BLaER1 treated with 17β-estradiol and CSF1 and Interleukin-3, amounts not matched to agents 10 nM and 100 nM (cell line): ENCODE data around the gene IRX2.

Experiments
- H3K27ac ChIP-seq, 11 experiments: shearing (Covaris generic); formaldehyde crosslinking; 2 replicates each; pipeline ENCODE4 v1.8.1; 2022
- H3K27me3 ChIP-seq, 11 experiments: shearing (Covaris generic); formaldehyde crosslinking; 2 replicates each; pipeline ENCODE4 v1.8.1; 2022
- H3K36me3 ChIP-seq, 11 experiments: shearing (Covaris generic); formaldehyde crosslinking; 2 replicates each; pipeline ENCODE4 v1.8.1; 2022
- H3K4me1 ChIP-seq, 10 experiments: shearing (Covaris generic); formaldehyde crosslinking; 2 replicates each; pipeline ENCODE4 v1.8.1; 2022
- H3K4me2 ChIP-seq, 11 experiments: shearing (Covaris generic); formaldehyde crosslinking; 2 replicates each; pipeline ENCODE4 v1.8.1; 2022
- H3K4me3 ChIP-seq, 10 experiments: shearing (Covaris generic); formaldehyde crosslinking; 2 replicates each; pipeline ENCODE4 v1.8.1; 2022
- H3K9ac ChIP-seq, 11 experiments: shearing (Covaris generic); formaldehyde crosslinking; 2 replicates each; pipeline ENCODE4 v1.8.1; 2022
- H3K9me3 ChIP-seq, 11 experiments: shearing (Covaris generic); formaldehyde crosslinking; replicated peaks in 1 of 11; 2 replicates each; pipeline ENCODE4 v1.8.1; 2022
- H4K20me1 ChIP-seq, 11 experiments: shearing (Covaris generic); formaldehyde crosslinking; 2 replicates each; pipeline ENCODE4 v1.8.1; 2022
- Cebpa-rat ChIP-seq, 11 experiments: shearing (Covaris generic); IDR thresholded peaks; 2 replicates each; pipeline ENCODE4 v1.8.1; 2022

The IRX2 gene

DNA sequence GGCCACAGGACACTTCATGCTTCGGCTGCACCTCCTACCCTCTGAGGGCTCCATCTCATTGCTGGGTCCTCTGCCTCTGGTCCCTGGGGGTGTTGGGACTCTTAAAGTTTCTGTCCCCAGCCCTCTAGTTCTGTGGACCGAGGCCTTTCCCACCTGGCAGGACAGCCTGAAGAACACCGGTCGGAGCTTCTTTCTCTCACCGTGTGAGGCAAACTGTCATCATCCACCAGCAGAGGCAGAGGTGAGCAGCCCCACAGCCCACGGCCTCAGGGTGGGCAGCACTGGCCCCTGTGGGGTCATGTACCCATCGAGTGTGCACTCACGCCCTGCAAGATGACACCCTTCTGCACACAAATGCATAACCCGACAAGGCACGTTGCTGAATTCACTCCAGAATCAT lies 49.9 kb downstream of the IRX2 start:
- Histone ChIP-seq H3K9me3 (peaks cover 0 to 7% (median 0%) of the 10 kb centered on the region in 11 experiments; a peak in 5 of 22 replicates), H3K4me2 (no peak overlapping the region), H4K20me1 (no peaks in the 10 kb centered on the region), H3K27ac (no peak overlapping the region), H3K4me1 (no peaks in the 10 kb centered on the region), H3K9ac (no peak overlapping the region), H3K4me3 (no peak overlapping the region), H3K36me3 (no peaks in the 10 kb centered on the region), H3K27me3 (no peaks in the 10 kb centered on the region)
- no peak for TF ChIP-seq Cebpa-rat (IDR thresholded peaks at IDR 0.05)

DNA sequence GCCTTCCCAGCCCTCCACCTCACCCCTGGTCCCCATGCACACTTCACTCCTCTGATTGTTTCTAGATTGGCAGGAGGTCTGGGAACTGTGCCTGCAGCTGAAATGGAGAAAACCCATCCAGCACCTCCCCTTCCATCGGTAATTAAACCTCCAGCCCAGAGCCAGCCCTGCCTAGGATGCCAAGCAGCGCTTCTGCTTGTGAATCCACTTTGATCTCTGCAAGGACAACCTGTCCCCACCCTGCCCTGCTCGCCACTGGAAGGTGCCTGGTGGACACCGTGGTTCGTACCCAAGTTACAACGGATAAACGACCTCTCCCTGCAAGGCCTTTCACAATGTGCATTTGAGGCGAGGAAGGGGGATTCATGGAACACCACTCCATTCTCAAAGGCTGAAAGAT lies 50.6 kb downstream of the IRX2 start:
- H3K27me3 ChIP-seq: no peaks in the 10 kb centered on the region
- no peaks in the 10 kb centered on the region for H3K4me1 ChIP-seq
- no peak overlapping the region for H3K4me2 ChIP-seq
- no peak overlapping the region for H3K4me3 ChIP-seq
- H3K27ac ChIP-seq: no peak overlapping the region
- H3K9me3 ChIP-seq: peaks cover 0 to 14% (median 3%) of the 10 kb centered on the region in 11 experiments; a peak in 9 of 22 replicates
- no peak for TF ChIP-seq Cebpa-rat (IDR thresholded peaks at IDR 0.05)
- no peaks in the 10 kb centered on the region for H3K36me3 ChIP-seq
- H4K20me1 ChIP-seq: no peaks in the 10 kb centered on the region
- no peak overlapping the region for H3K9ac ChIP-seq

DNA sequence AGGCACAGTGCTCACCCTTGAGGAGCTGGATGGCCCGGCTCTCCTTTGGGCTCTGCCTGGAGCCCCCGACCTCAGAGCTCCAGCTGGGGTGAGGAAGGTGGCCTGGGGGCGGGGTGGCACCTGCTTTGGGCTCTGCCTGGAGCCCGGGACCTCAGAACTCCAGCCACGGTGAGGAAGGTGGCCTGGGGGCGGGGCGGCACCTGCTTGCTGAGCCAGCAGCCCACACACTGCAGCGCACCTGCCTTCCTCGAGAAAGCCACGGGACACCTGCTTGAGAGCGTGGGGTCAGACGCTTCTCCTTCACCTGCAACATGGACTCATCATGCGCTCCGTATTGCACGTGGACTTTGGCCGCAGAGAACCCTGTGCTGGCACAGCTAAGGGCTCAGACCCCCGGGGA lies 51.8 kb downstream of the IRX2 start:
- Histone ChIP-seq H3K4me1 (no peaks in the 10 kb centered on the region), H3K9me3 (peaks cover 8 to 26% (median 14%) of the 10 kb centered on the region in 11 experiments), H3K27me3 (no peaks in the 10 kb centered on the region), H3K9ac (no peak overlapping the region), H3K36me3 (no peaks in the 10 kb centered on the region), H3K4me2 (no peak overlapping the region), H3K27ac (no peak overlapping the region), H4K20me1 (no peaks in the 10 kb centered on the region), H3K4me3 (no peak overlapping the region)
- no peak for TF ChIP-seq Cebpa-rat (IDR thresholded peaks at IDR 0.05)

DNA sequence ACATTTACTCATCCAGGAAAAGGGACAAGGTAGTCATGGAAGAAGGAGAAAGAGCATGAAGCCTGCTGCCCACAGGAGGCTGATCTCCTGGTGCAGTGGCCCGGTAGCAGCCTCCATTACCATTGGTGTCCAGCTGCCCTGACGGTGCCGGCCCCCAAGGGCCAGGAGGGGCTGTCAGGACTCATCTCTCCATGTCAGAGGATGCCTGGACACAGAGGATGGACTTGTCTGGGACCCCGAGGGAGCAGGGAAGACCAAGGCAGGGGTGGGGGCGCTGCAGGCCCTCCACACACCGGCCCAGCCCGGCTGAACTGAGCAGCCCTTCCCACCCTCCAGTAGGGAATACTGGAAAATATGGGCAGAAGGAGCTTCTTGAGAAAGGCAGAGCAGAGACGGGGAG lies 52.2 kb downstream of the IRX2 start:
- no peaks in the 10 kb centered on the region for H3K4me1 ChIP-seq
- H3K9me3 ChIP-seq: peaks cover 12 to 31% (median 19%) of the 10 kb centered on the region in 11 experiments
- no peak overlapping the region for H3K4me2 ChIP-seq
- no peak for TF ChIP-seq Cebpa-rat (IDR thresholded peaks at IDR 0.05)
- no peaks in the 10 kb centered on the region for H4K20me1 ChIP-seq
- no peak overlapping the region for H3K9ac ChIP-seq
- no peaks in the 10 kb centered on the region for H3K27me3 ChIP-seq
- H3K27ac ChIP-seq: no peak overlapping the region
- no peak overlapping the region for H3K4me3 ChIP-seq
- H3K36me3 ChIP-seq: no peaks in the 10 kb centered on the region

DNA sequence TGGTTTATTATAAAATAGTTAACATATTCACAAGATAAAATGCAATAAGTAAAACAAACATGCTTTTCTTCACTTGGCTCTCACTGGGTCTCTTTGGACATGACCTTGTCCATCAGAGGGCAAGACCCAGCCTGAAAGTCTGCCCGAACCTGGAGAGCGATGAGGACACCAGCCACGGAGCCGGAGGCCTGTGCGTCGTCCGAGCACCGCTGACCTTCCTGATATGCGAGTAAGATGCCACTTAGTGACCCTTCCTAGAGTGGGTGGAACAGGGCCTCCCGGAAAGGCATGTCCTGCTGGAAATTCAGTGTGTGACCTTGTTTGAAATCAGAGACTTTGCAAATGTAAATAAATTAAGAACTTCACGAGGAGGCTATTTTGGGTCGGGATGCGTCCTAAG lies 52.9 kb downstream of the IRX2 start:
- no peak overlapping the region for H3K27ac ChIP-seq
- no peak overlapping the region for H3K4me2 ChIP-seq
- no peaks in the 10 kb centered on the region for H3K4me1 ChIP-seq
- H4K20me1 ChIP-seq: no peaks in the 10 kb centered on the region
- no peak overlapping the region for H3K4me3 ChIP-seq
- no peak for TF ChIP-seq Cebpa-rat (IDR thresholded peaks at IDR 0.05)
- H3K27me3 ChIP-seq: no peaks in the 10 kb centered on the region
- H3K9me3 ChIP-seq: peaks cover 19 to 37% (median 26%) of the 10 kb centered on the region in 11 experiments
- no peak overlapping the region for H3K9ac ChIP-seq
- no peaks in the 10 kb centered on the region for H3K36me3 ChIP-seq

DNA sequence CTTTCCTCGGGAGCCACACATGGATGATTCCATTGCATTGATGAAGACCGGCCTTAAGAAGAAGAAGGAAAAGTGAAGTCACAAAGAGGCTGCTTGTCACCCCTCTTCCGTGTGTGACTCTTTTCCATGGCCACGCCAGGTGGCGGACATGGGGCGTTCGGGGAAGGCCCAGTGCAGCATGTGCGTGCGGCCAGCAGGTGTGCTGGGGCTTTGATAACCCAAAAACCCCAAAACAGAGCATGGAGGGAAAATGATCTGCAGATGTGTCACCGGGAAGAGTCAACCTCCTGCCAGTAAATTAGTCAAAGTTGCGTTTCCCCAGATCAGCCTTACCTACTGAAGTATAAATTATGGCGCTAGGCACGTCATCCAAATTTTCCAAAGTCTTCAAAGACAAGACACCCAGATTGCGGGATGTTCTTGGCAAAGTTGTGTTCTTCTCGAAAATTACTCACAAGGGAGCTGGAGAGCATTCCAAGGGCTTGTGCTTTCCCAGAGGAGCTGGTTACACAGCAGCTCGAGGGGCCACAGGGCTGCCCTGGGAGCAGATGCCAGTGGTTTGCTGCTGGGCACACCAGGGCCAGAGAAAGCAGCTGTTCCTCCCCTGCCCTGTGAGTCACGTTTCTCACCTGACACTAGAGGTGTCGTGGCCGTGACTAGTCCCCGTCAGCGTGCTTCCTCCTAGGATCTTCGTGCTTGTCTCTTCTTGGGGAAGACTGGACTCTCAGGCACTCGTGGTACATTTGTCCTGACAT lies 53.9 kb downstream of the IRX2 start:
- no peaks in the 10 kb centered on the region for H3K4me1 ChIP-seq
- no peaks in the 10 kb centered on the region for H4K20me1 ChIP-seq
- peaks cover 27 to 47% (median 35%) of the 10 kb centered on the region in 11 experiments for H3K9me3 ChIP-seq
- H3K4me2 ChIP-seq: no peak overlapping the region
- H3K27me3 ChIP-seq: no peaks in the 10 kb centered on the region
- H3K36me3 ChIP-seq: no peaks in the 10 kb centered on the region
- no peak overlapping the region for H3K4me3 ChIP-seq
- H3K27ac ChIP-seq: no peak overlapping the region
- no peak for TF ChIP-seq Cebpa-rat (IDR thresholded peaks at IDR 0.05)
- H3K9ac ChIP-seq: no peak overlapping the region

DNA sequence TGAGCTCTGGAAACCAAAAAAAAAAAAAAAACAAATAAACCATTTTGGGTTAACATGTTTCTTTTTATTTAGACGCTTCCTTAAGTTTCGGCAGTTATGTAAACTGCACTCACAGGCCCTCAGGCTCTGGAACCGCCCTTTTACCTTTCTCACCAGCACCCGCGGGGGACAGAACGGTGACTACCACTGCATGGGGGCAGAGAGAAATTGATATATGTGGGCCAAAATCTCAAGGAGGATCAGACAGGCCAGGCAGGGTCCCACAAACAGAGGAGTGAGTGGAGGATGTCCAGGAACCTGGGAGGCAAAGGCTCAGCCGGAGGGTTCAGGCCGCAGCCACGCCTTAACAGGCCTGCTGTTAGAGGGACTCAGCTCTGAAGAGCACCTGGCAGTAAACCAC lies 54.4 kb downstream of the IRX2 start:
- no peak overlapping the region for H3K4me2 ChIP-seq
- no peaks in the 10 kb centered on the region for H4K20me1 ChIP-seq
- no peak for TF ChIP-seq Cebpa-rat (IDR thresholded peaks at IDR 0.05)
- H3K4me1 ChIP-seq: no peaks in the 10 kb centered on the region
- H3K27ac ChIP-seq: no peak overlapping the region
- no peaks in the 10 kb centered on the region for H3K27me3 ChIP-seq
- H3K9me3 ChIP-seq: peaks cover 33 to 53% (median 41%) of the 10 kb centered on the region in 11 experiments
- H3K36me3 ChIP-seq: no peaks in the 10 kb centered on the region
- no peak overlapping the region for H3K9ac ChIP-seq
- no peak overlapping the region for H3K4me3 ChIP-seq
